H1 (cell line): ENCODE results near the gene SF3B3.

Experiments used
- CBX5 ChIP-seq: fragments of 300-800, 300-1000 bp; sonication (generic); IDR thresholded peaks from 2 replicates; pipeline ENCODE4 v1.7.1; 2016; ENCODE audit warnings: antibody characterized with exemption, low read length, low read depth
- CEBPB ChIP-seq: IDR thresholded peaks from 2 replicates; pipeline ENCODE4 v1.6.1; 2012; ENCODE audit warnings: low read depth, low read length
- CHD2 ChIP-seq: IDR thresholded peaks from 2 replicates; pipeline ENCODE4 v1.6.1; 2012; ENCODE audit warnings: low read length, improper control_type of control experiment
- EZH2 ChIP-seq: fragments of 200-600 bp; sonication (generic); IDR thresholded peaks from 2 replicates; pipeline ENCODE4 v1.7.1; 2012; ENCODE audit warnings: low read depth, mild to moderate bottlenecking, moderate library complexity, low read length, inconsistent platforms; ENCODE audit not compliant: severe bottlenecking
- GABPA ChIP-seq: IDR thresholded peaks from 2 replicates; pipeline ENCODE4 v1.6.1; 2011; ENCODE audit warnings: mild to moderate bottlenecking, low read length, moderate library complexity, borderline replicate concordance; ENCODE audit not compliant: insufficient read depth
- JUND ChIP-seq: IDR thresholded peaks from 2 replicates; pipeline ENCODE4 v1.6.1; 2011; ENCODE audit warnings: mild to moderate bottlenecking, improper control_type of control experiment, low read length
- NRF1 ChIP-seq: IDR thresholded peaks from 2 replicates; pipeline ENCODE4 v1.6.1; 2011; ENCODE audit warnings: mild to moderate bottlenecking, low read depth, low read length, improper control_type of control experiment
- POLR2A ChIP-seq, 2 experiments: IDR thresholded peaks; 1 replicate in 1 of 2; 2 replicates in 1 of 2; pipeline ENCODE4 v1.6.1; 2011; ENCODE audit warnings: low read depth in 2 of 2, low read length in 2 of 2, mild to moderate bottlenecking in 2 of 2; ENCODE audit errors: control extremely low read depth in 1 of 2
- RAD21 ChIP-seq, 2 experiments: IDR thresholded peaks in 1 of 2; conservative IDR thresholded peaks in 1 of 2; 2 replicates each; pipeline ENCODE4 v1.6.1; 2011; ENCODE audit warnings: low read depth in 2 of 2, low read length in 2 of 2, improper control_type of control experiment in 1 of 2, inconsistent platforms in 1 of 2, mild to moderate bottlenecking in 1 of 2, moderate library complexity in 1 of 2
- RFX5 ChIP-seq: IDR thresholded peaks from 2 replicates; pipeline ENCODE4 v1.6.1; 2011; ENCODE audit warnings: low read depth, low read length, improper control_type of control experiment, borderline replicate concordance
- TAF1 ChIP-seq: IDR thresholded peaks from 2 replicates; pipeline ENCODE4 v1.6.1; 2011; ENCODE audit warnings: mild to moderate bottlenecking, low read depth, low read length
- YY1 ChIP-seq: IDR thresholded peaks from 2 replicates; pipeline ENCODE4 v1.6.1; 2011; ENCODE audit warnings: low read depth, mild to moderate bottlenecking, low read length
- TF ChIP-seq, protein P1 (sequence below), 3 experiments: IDR thresholded peaks; 1 replicate in 2 of 3; 2 replicates in 1 of 3; pipeline versions ENCODE4 v1.5.1 to v1.6.1; 2011; ENCODE audit warnings: low read length in 3 of 3, mild to moderate bottlenecking in 3 of 3, inconsistent platforms in 2 of 3, low read depth in 1 of 3, moderate library complexity in 1 of 3; ENCODE audit not compliant: insufficient read depth in 1 of 3; ENCODE audit errors: control extremely low read depth in 1 of 3

DNA sequence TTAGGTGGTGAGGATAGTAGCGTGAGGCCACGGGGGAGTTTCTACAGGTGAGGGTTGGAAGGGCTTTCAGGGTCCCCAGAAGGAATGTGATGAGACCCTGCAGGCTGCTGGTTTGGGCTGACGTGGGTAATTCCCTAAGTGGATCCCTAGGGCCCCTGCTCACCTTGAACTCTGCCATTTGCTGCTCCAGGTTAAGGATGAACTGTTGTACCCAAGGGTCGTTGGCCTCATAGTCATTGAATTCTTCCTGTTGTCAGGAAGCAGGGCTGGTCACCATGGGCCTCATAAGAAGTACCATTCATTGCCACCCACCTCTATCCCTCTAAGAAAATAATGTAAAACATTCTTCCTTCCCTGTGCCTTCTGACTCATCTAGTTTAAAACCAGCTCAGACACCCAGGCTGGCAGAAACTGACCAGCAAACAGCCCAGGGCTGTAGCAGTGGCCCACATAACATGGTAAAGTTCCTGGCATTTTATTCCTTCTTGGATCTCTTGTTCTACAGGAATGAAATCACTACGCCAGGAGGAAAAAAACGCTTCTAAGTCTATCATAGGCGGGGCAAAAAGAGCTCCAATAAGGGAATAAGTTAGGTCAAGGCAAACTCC is 41.6 kb upstream of the SF3B3 start:
- TF ChIP-seq CEBPB = no peak
- TF ChIP-seq, protein P1, sequence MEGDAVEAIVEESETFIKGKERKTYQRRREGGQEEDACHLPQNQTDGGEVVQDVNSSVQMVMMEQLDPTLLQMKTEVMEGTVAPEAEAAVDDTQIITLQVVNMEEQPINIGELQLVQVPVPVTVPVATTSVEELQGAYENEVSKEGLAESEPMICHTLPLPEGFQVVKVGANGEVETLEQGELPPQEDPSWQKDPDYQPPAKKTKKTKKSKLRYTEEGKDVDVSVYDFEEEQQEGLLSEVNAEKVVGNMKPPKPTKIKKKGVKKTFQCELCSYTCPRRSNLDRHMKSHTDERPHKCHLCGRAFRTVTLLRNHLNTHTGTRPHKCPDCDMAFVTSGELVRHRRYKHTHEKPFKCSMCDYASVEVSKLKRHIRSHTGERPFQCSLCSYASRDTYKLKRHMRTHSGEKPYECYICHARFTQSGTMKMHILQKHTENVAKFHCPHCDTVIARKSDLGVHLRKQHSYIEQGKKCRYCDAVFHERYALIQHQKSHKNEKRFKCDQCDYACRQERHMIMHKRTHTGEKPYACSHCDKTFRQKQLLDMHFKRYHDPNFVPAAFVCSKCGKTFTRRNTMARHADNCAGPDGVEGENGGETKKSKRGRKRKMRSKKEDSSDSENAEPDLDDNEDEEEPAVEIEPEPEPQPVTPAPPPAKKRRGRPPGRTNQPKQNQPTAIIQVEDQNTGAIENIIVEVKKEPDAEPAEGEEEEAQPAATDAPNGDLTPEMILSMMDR (IDR thresholded peaks at IDR 0.05; ENCODE audit: control extremely low read depth in 1 of 3, insufficient read depth in 1 of 3, low read depth in 1 of 3, low read length in 3 of 3) = no peak
- no peak for TF ChIP-seq EZH2
- no peak for TF ChIP-seq RAD21 (IDR thresholded peaks at IDR 0.05 in 1 of 2, conservative IDR thresholded peaks at IDR 0.05 in 1 of 2; ENCODE audit: low read depth in 2 of 2, low read length in 2 of 2)
- TF ChIP-seq GABPA = no peak
- TF ChIP-seq CBX5 = no peak
- no peak for TF ChIP-seq RFX5
- no peak for TF ChIP-seq POLR2A (IDR thresholded peaks at IDR 0.05; ENCODE audit: control extremely low read depth in 1 of 2, low read depth in 2 of 2, low read length in 2 of 2)
- TF ChIP-seq JUND = no peak
- no peak for TF ChIP-seq YY1
- TF ChIP-seq NRF1 = no peak
- no peak for TF ChIP-seq TAF1
- TF ChIP-seq CHD2 = no peak
